Hypothalamus (tissue), 51 donors: ENCODE results near the gene ELFN1.

Experiments used
- DNase-seq, 51 donors: peaks; one replicate each; lab custom pipeline; 2025; lab: John Stamatoyannopoulos, UW

ELFN1 gene

GRCh38 chr7:1641661-1642260 lies 28.3 kb upstream of the ELFN1 start:
- no peak for DNase-seq

GRCh38 chr7:1642291-1642731 lies 27.8 kb upstream of the ELFN1 start:
- DNase-seq: no peak

GRCh38 chr7:1643270-1644092 lies 26.6 kb upstream of the ELFN1 start:
- no peak for DNase-seq

- no peak for DNase-seq
These were observed 25.6 kb upstream of the ELFN1 start for GRCh38 chr7:1644341-1645070.

GRCh38 chr7:1645071-1645409 lies 25.0 kb upstream of the ELFN1 start:
- DNase-seq: no peak

GRCh38 chr7:1645476-1645875 lies 24.6 kb upstream of the ELFN1 start:
- DNase-seq: no peak

- no peak for DNase-seq
These were observed 23.7 kb upstream of the ELFN1 start for GRCh38 chr7:1646391-1646790.

- no peak for DNase-seq
These were observed 22.9 kb upstream of the ELFN1 start for GRCh38 chr7:1646957-1647891.

- DNase-seq: peak in 12 of 51 donors; percentile 8 to 46 (median 22)
These were observed 22.0 kb upstream of the ELFN1 start for GRCh38 chr7:1647961-1648672.

- no peak for DNase-seq
These were observed 20.2 kb upstream of the ELFN1 start for GRCh38 chr7:1649751-1650326.

GRCh38 chr7:1650363-1651030 lies 19.6 kb upstream of the ELFN1 start:
- no peak for DNase-seq

GRCh38 chr7:1651031-1651446 lies 19.0 kb upstream of the ELFN1 start:
- DNase-seq: no peak

- DNase-seq: no peak
These were observed 18.2 kb upstream of the ELFN1 start for GRCh38 chr7:1651891-1652290.

GRCh38 chr7:1653500-1653899 lies 16.6 kb upstream of the ELFN1 start:
- no peak for DNase-seq

- DNase-seq: no peak
These were observed 16.0 kb upstream of the ELFN1 start for GRCh38 chr7:1654111-1654510.

GRCh38 chr7:1654738-1655475 lies 15.2 kb upstream of the ELFN1 start:
- DNase-seq: no peak

GRCh38 chr7:1659696-1660095 lies 10.4 kb upstream of the ELFN1 start:
- DNase-seq: no peak

- no peak for DNase-seq
These were observed 8.6 kb upstream of the ELFN1 start for GRCh38 chr7:1661461-1661860.
